NB4 (cell line): ENCODE measurements around the gene LPCAT1.
A peak's percentile ranks its signal among the peaks of the same experiment; 100 is the strongest.

Experiments used
- DNase-seq: peaks from one replicate; pipeline ENCODE4 v3.0.0; 2010; ENCODE audit warnings: low read depth
- H3K4me3 ChIP-seq: one replicate; pipeline ENCODE4 v1.5.1; 2011; ENCODE audit warnings: mild to moderate bottlenecking, low read depth, low read length, moderate library complexity
- CTCF ChIP-seq: IDR thresholded peaks from one replicate; pipeline ENCODE4 v1.5.1; 2012; ENCODE audit warnings: low read depth, low read length
- MAX ChIP-seq: IDR thresholded peaks from 2 replicates; pipeline ENCODE4 v1.6.1; 2011; ENCODE audit warnings: low read depth, low read length
- MYC ChIP-seq: IDR thresholded peaks from 2 replicates; pipeline ENCODE4 v1.6.1; 2011; ENCODE audit warnings: low read depth, low read length
- POLR2A ChIP-seq: IDR thresholded peaks from 2 replicates; pipeline ENCODE4 v1.6.1; 2011; ENCODE audit warnings: mild to moderate bottlenecking; ENCODE audit not compliant: insufficient read length; ENCODE audit errors: extremely low read depth

LPCAT1 gene

GRCh38 chr5:1468247-1468612 is 55.5 kb downstream of the LPCAT1 start:
- no peak for DNase-seq
- H3K4me3 ChIP-seq, result no peak overlapping the region
- peak; percentile 43 for TF ChIP-seq CTCF
- TF ChIP-seq MAX, result no peak

GRCh38 chr5:1467341-1468246 is 56.2 kb downstream of the LPCAT1 start:
- no peak overlapping the region for H3K4me3 ChIP-seq
- no peak for DNase-seq
- TF ChIP-seq POLR2A, result no peak

DNA sequence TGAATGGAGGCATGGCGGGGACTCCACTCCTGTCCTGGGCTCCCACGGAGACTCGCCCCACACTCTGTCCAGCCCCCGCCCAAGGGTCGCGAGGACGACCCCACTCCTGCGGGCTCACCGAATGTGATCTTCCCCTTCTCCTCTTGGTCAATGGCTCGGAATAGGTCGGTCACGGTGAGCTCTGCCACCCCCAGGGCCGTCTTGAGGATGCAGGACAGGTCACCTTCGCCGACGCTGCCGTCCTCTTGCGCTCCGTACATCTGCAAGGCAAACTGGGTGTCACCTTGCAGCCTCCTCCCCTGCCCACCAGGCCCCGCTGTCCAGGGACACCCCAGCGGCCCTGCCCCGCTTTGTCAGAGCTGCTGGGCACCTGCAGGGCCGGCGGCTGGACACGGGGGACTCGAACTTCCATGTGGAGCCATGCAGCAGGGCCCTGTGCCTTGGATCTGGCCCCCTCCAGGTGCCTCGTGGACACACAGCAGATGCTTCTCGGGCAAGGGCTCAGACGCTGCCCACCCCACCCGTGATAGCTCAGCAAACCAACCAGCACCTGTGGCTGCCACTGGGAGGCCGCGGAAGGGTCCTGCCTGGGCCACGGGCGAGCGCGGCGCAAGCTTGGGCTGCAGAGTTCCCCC is 57.0 kb downstream of the LPCAT1 start:
- no peak for DNase-seq
- TF ChIP-seq POLR2A, result no peak
- TF ChIP-seq CTCF, result no peak
- TF ChIP-seq MYC, result no peak
- TF ChIP-seq MAX, result no peak
- no peak overlapping the region for H3K4me3 ChIP-seq

- no peak for TF ChIP-seq MAX
- no peak for TF ChIP-seq MYC
- no peak for TF ChIP-seq POLR2A
- TF ChIP-seq CTCF, result no peak
- DNase-seq, result no peak
- no peak overlapping the region for H3K4me3 ChIP-seq
Measured at GRCh38 chr5:1465966-1466471, 57.7 kb downstream of the LPCAT1 start.

GRCh38 chr5:1465117-1465516 is 58.6 kb downstream of the LPCAT1 start:
- no peak overlapping the region for H3K4me3 ChIP-seq
- no peak for DNase-seq
- TF ChIP-seq POLR2A, result no peak
- no peak for TF ChIP-seq MYC
- no peak for TF ChIP-seq MAX
- TF ChIP-seq CTCF, result no peak

- TF ChIP-seq POLR2A (no peak), CTCF (no peak), MAX (no peak; the same call in 1 of the 2 replicates), MYC (no peak)
- no peak for DNase-seq
- no peak overlapping the region for H3K4me3 ChIP-seq
Measured at GRCh38 chr5:1464511-1464910, 59.2 kb downstream of the LPCAT1 start.
